ENCODE results near the gene MRPL24.
"Not testable (repeated sequence)": the region's sequence is repeated elsewhere in the genome, so short reads cannot be mapped to it uniquely, and the experiment has no call there.

MRPL24 gene

DNA sequence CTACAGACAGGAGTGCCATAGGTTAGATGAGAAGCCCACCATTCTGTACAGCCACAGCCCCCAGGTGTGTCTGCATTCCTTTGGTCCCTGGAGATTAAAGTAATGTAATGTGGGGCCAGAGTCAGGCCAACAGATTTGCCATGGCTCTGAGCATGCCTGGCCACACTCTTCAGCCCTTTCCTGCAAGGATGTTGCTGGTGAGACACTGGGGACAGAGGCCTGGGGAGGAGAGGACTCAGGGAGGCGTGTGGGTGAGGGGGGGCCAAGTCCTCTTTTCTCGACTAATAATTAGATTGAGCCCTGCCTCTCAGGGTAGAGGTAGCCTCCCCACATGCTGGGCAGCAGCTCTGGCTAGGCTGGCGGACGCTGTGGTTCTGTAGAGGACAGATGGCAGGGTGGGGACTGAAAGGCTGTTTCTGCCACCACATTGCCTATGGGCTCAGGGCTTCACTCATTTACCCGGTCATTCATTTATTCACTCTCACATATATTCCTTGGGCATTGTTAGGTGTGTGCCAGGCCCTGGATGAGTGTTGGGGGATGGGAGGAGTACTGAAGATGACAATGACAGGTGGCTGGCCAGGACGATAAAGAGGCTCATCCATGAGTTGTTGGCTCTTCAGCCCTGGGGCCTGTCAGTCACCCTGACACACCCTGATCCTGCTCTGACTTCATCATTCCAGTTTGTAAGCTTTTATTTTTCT is 19.4 kb upstream of the MRPL24 start:
- DNase-seq (ENCODE audit: low read depth in 2 of 2) = no peak

DNA sequence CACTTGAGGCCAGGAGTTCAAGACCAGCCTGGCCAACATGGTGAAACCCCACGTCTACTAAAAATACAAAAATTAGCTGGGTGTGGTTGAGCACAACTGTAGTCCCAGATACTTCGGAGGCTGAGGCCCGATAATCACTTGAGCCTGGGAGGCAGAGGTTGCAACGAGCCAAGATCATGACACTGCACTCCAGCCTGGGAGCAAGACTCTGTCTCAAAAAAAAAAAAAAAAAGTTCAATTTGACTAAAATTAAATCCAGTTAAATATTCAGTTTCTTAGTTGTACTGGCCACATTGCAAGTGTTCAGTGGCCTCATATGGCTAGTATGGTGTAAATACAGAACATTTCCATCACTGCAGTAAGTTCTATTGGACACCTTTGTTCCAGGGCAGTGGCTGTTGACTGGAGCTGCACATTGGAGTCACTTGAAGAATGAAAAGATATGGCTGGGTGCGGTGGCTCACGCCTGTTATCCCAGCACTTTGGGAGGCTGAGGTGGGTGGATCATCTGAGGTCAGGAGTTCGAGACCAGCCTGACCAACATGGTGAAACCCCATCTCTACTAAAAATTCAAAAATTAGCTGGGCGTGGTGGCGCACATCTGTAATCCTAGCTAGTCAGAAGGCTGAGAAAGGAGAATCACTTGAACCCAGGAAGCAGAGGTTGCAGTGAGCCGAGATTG is 16.8 kb upstream of the MRPL24 start:
- DNase-seq (ENCODE audit: low read depth in 2 of 2) = not testable (repeated sequence)

DNA sequence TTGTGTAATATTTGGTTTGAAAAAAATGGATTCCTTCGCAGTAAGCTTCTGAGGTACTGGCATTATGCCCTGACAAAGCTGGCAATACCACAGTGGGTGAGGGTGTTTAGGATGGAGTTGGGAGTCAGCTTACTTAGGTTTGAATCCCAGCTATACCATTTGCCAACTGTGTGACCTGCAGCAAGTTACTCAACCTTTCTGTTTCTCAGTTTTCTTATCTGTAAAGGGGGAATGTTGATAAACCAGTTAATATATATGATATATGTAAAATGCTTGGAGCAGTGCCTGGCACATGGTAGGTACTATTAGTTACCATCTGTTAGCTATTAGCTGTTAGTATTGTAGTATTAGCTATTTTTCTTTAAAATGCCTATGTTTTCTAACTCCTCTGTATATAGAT is 15.5 kb upstream of the MRPL24 start:
- DNase-seq (ENCODE audit: low read depth in 2 of 2) = no peak

DNA sequence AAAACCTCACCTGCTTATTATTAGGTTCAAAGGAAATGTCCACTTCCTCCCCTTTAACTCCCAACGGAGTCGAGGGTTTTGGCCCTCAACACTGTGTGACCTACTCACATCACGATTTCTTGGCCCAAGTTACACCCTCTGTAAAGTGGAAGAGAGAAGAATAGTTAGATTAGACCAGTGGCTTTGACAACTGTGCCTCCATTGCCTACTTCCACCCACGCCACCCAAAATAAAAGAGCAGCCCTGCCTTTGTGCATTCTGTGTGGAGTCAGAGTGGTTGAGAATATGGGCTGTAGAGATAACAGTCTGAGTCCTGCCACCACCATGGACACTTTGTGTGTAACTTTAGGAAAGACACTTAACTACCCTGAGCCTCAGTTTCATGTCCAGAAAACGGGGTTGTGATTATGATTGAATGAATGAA is 14.7 kb upstream of the MRPL24 start:
- DNase-seq (ENCODE audit: low read depth in 2 of 2) = no peak

DNA sequence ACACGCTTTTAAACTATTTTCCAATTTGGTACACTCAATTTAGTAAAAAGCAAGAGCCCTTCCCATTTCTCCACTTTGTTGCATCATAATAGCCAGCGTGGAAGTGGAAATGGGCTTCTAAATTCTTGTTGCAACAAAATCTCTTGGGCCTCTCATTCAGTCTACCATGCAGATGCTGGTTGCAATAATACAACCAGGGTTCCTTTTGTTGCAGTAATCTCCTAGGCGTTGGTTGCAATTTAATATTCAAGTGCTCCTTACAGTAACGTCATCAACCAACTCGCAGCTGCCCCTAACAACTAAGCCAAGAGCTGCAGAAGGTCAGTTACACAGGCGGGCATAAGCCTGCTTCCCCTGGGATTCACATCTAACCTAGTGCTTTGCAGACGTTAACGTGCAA is 13.3 kb upstream of the MRPL24 start:
- DNase-seq (ENCODE audit: low read depth in 2 of 2) = no peak

DNA sequence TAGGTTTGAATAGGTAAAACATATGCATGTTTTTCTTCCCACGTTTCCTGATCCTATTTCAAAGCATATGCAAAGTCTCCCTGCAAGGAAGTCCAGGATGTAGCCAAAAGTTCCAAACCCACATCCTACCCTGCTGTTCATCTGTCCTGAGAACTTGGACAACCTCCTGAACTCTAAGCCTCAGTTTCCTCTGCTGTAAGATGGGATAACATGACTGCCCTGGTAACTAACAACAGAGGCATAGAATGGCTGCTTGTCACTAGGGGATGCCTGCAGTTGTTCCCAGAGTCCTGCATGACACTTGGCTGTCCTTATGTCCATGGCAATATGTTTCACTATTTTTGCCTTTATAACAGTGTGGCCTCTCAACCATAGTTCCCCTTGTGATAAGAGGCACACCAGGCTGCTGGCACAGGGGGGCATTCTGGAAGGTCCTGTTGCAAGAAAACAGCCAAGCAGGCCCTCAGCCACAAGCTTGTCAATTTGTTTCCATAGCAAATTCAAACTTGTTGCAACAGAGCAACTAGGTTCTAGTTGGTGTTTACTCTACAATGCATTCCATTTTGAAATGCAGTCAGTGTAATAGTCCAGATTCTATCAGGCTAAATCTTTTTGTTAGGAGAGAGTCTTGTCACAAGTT is 12.1 kb upstream of the MRPL24 start:
- DNase-seq (ENCODE audit: low read depth in 2 of 2) = no peak

DNA sequence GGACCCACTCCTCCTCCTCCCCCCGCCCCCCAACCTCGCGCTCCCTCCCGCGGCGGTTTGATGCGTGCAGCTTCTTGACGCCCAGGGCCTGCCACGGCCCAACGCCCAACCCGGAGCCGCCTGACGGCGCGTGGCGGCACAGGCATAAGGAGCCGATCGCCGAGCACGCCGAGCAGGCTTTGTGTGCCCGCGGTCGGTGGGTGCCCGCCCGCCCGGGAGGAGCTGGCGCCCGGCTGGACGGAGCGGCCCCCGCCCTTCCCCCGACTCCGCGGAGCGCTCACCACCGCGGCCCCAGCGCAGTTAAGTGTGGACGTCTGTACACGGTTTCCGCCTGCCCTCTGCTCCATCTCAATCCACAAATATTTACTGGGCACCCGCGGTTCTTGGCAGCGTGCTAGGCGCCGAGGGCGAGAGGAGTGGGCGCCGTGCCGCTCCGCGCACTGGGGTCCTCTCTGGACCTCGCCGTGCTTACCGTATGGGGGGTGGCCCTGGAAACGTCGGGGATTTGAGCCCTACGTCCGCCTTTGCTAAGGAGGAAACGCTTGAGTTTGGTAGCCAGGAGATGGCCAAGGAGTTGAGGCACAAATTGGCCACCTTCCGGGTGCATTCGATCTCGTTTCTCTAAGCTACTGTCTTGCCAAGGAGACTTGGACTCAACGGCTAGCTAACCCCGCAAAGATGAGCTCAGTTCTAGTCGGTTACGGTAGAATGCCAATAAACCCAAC is 11.0 kb upstream of the MRPL24 start:
- DNase-seq (ENCODE audit: low read depth in 2 of 2) = peak; percentile 90 to 92

DNA sequence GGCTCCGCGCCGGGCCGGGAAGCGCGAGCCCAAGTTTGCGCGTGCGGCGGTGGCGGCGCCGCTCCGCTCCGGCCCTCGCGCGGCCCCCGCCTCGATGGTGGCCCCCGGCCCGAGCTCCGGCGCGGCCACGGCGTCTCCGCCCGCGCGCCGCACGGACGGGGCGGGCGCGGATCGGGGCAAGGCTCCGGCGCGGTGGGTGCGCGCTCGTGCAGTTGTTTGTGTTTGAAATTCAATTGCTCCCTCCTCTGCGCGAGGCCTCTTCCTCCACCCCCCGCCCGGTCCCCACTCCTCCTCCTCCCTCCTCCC is 10.5 kb upstream of the MRPL24 start, which contains the start of gene HDGF:
TSS of gene HDGF (minus strand) at position 225 of the 306 bp plus-strand sequence. CDS start 246 bp downstream, outside the sequence.
- DNase-seq (ENCODE audit: low read depth in 2 of 2) = no peak

DNA sequence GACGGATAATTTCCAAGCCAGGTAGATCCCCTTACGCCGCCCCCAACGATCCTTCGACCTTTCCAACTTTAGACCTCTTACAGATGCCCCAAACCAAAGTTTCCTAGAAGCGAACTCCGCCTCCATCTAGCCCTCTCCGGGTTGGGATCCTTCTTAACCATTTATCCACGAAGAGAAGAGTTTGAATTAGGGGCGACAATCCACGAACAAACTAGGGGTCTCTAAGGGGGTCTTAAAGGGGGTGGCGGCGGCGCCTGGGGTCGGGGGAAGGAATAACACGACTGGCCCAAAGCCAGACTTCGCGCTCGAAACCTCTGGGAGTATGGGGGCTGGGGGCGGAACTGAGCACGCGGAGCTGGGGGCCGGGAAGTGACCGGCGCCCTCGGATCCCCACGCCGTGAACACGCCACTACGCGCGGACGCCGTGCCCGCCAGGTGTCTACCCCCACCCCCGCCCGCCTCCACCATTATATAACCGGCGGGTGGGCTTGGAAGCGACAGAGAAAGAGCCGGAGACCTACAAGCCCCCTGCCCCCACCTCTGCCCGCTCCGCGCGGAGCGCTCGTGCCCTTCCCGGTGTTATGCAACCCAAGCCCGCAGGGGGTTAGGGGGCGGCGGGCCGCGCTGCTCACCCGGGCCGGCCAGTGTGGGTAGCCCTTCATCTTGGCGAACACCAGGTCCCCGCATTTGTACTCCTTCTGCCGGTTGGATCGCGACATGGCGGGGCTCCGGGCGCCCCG is 10.0 kb upstream of the MRPL24 start:
- DNase-seq (ENCODE audit: low read depth in 2 of 2) = no peak

DNA sequence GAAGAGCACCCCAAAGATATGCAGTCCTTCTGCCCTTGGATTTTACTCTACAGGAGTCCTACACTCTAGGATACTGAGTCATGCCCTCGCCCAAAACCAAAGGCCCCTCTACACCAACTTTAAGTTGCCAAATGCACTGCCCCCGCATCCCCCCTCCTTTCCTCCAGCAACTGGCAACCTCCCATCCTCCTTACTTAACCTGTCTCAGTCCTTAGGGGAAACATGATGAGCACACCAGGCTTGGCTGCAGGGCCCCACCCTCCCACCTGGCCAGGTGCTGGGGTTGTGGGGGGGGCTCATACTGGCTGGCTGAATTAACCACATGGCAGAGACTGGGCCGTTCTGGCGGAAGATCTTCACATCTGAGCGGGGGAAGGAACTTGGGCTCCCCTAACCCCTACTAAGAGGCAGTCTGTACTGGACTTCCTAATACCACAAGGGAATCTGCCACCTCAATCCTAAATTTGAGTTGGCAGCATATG is 9.3 kb upstream of the MRPL24 start:
- DNase-seq (ENCODE audit: low read depth in 2 of 2) = no peak

DNA sequence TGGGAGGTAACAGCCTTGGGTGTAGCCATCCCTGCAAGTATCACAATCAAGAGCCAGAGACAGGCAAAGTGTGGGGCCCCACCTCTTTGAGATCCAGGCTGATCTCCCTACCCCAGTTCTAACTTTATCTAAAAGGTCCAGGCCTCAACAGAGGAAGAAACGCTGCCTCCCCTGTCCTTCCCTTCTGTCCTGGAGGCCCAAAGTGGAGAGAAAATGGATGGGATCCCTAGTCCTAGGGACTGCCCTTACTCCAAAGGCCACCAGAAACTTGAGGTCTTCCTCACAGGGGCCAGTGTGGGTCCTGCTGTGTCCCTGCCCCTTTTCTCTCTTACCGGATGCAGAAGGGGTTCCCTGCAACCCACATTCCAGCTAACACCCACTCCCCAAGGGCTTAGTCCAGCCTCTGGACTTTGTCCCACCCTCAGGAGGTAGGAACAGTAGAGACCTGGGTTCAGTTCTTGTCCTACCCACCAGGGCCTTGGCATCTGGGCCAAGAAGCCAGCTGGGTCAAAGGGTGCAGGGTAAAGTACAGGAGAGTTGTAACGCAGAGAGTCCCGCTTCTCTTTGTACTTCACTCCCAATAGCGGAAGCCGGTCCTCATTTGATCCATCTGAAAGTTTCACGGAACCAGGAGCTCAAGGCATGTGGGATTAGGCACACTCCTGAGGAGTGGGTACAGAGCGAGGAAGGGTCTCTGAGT is 8.7 kb upstream of the MRPL24 start:
- no peak for DNase-seq (ENCODE audit: low read depth in 2 of 2)

DNA sequence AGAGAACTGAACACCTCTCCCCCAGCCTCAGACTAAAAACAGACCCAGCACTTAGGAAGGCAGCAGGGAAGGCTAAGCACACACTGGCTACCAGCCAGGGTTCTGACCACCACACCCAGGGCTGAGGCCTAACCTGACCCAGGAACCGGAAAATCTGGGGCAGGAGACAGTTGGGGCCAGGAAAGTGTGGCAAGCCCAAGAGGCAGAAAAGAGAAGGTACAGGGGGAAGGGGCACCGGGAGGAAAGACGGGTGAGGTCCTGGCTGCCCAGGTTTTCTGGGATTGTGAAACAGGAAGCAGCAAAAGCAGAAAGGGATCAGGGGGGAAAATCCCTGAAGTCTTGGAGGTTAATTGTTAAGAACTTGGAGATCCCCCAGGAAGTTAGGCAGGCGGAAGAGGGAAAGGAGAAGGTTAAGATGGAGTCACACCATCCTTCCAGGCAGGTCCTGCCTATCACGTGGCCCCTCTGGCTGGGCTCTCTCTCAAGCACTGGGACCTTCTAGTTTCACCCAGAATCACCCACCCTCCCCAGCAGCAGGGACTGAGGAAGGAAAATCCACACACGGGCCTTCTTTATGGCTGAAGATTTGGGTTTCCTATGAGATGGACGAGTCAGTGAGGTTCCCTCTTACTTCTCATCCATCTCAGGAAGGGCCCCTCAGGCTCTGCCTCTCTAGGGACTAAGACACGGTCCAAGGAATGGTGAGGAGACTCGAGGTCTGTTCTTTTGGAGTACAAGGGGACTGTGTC is 8.0 kb upstream of the MRPL24 start:
- DNase-seq (ENCODE audit: low read depth in 2 of 2) = no peak

DNA sequence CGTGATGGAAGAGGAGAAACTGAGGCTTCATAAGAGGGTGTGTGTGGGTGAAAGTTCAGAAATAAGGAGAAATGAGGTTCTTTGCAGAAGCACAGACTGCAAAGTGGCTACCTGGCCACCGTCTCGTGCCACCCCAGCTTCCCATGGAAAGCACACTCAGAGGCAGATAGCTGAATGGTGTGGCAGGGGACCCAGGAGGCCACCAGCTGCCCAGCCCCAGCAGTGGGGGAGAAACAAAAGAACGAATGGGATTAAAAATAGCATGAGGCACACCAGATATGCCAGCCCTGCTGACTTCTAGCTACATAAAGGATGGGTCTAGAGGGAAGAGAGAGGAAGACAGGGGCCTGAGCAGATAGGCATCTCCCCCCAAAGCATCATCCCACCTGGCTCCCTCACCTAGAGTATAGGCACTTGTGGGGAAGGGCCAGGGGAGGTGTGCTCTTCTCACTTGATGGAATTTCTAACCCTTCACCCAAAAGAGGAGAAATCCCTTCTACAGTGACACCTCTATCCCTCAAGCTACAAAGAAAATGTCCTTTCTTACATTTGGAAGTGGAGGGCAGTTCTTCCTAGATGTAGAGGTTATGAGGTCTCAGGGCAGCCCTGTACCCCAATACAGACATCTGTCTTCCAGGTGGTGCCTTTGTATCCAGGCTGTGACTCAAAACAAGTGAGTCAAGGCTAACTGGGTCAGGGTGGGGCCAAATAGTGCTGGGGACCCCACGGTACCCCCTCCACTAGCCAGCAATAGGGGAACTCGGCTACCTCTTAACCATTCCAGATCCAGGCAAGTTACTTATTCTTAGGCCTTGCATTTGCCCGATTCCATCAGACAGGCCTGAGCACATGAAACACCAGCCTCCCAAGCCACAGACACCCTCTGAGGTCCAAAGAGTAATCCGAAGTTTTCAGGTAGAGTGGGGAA is 7.1 kb upstream of the MRPL24 start:
- DNase-seq (ENCODE audit: low read depth in 2 of 2) = no peak

DNA sequence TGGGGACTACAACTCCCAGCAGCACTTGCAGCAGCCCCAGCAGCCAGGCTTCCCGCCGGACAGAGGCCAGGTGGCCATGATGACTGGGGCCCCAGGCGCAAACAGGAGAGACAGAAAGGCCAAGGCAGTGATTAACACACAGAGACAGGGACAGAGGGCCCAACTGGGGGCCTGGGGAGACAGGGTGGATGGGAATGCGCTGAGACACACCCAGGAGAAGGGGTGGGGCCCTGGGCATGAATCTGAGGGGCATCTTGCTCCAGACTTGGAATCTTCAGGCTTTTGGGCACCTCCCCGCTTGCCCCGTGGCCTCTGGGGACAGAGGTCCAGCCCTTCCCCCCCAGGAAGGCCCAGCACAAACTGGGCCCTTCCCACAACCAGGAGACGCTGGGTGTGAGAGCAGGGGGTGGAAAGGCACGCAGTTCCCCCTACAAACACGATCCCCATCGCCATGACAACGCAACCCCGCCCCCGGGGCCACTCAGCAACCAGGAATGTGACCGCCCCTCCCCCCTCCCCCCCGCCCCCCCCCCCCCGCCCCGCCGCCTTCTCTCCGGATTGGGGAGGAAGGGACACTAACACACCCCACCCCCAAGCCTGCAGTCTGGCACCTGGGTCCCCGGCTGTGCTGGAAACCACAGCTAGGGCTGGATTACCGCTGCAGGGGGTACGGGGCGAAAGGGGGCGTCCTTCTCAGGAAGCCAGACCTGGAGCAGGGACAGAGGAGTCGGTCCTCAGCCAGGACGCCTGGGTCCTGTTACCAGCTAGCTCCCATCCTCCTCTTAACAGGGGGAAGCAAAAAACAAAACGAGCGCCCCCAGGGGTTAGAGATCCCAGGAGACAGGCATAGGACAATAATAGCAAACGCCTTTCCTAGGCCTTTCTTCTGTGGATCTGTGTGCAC is 6.1 kb upstream of the MRPL24 start:
- peak; percentile 82 to 85 for DNase-seq (ENCODE audit: low read depth in 2 of 2)

DNA sequence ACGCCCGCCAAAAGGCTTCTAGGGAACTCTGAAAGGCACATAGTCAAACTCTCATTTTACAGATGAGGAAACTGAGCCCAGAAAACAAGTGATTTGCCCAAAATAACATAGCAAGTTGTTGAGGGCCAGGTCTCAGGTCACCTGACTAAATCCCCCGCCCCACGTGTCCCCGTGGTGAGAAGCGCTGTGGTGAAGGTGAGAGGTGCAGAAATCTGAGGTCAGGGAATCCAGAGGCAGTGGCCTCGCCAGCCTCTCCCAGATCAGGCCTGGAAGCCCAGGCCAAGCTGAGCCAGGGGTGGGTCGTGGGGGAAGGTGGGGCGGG is 5.5 kb upstream of the MRPL24 start:
- DNase-seq (ENCODE audit: low read depth in 2 of 2) = no peak

DNA sequence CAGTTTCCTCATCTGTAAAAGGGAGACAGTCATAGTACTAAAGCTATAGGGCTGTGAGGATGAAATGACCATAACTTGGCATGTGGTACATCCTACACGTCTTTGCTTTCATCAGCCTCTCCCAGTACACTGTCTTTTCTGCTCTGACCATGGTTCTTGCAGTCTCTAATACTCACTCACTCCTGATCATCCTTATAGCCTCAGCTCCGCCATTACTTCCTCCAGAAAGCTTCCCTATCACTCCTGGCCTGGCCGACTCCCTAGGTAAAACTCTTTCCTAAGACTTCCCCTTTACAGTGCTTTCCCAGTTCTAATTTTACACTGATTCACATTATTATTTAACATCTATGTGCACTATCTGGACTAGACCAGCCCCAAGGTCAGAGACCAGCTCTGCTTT is 5.0 kb upstream of the MRPL24 start:
- DNase-seq (ENCODE audit: low read depth in 2 of 2) = no peak

DNA sequence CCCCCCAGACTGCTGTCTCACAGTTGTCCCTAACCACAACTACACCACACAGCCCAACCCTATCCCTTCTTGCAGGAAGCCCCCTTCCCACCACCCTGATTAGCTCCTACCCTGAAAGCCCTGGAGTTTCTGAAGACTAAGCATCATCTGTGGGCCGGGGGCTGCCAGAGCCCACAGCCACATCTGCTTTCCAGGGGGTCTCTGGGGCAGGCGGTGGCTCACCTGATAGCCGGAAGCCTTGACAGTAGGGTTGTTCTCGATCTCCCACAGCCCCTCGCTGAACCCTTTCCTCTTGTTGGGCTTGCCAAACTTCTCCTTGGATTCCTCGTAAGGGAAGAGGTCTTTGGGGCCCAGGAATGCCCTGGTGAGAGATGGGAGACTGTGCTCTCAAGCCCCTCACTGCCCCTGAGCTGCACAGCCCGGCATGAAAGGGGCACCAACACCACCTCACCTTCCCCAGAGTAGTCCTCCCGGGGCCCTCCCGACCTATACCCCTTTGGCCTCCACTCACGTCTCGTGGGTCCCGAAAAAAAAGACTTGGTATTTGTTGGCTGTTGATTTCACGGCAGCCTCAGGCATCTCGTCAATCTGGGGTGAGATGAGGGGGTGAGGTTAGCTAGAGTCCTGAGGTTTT is 4.0 kb upstream of the MRPL24 start:
- no peak for DNase-seq (ENCODE audit: low read depth in 2 of 2)

DNA sequence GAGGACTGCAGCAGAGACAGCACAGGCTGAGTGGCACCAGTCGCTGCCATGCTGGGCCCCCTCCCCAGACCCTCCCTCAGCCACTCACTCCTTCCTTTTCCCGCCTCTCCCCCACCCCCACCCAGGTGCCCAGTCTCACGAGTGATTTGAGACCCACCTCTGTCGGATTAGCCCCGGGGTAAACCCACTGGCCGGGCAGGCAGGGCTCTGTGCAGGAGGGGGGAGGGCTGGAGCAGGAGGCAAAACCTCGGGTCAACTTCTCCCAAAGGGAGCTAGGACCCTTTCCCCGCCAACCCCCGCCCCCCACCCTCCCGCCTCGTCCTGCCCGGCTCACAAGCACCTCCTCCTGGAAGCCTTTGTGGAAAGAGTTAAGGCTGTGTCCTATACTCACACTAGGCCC is 3.5 kb upstream of the MRPL24 start:
- DNase-seq (ENCODE audit: low read depth in 2 of 2) = no peak
